HUES6 (cell line): ENCODE measurements around the gene CNDP2.

Source experiments
- H3K27ac ChIP-seq: 2 replicates; pipeline ENCODE4 v1.7.0; 2013; ENCODE audit warnings: low read depth, mild to moderate bottlenecking, low read length, inconsistent platforms
- H3K27me3 ChIP-seq: 2 replicates; pipeline ENCODE4 v1.6.1; 2013; ENCODE audit warnings: low read length; ENCODE audit not compliant: control insufficient read depth, insufficient read depth
- H3K36me3 ChIP-seq: 2 replicates; pipeline ENCODE4 v1.6.1; 2013; ENCODE audit warnings: low read length; ENCODE audit not compliant: control insufficient read depth, insufficient read depth
- H3K4me1 ChIP-seq: 2 replicates; pipeline ENCODE4 v1.6.1; 2013; ENCODE audit warnings: low read length; ENCODE audit not compliant: control insufficient read depth, insufficient read depth
- H3K4me3 ChIP-seq: 2 replicates; pipeline ENCODE4 v1.5.1; 2013; ENCODE audit warnings: low read depth, low read length
- H3K9ac ChIP-seq: one replicate; pipeline ENCODE4 v1.6.1; 2013; ENCODE audit warnings: mild to moderate bottlenecking, low read length
- H3K9me3 ChIP-seq: 2 replicates; pipeline ENCODE4 v1.6.1; 2013; ENCODE audit warnings: low read depth, low read length; ENCODE audit not compliant: control insufficient read depth, insufficient read depth

CNDP2 gene

DNA sequence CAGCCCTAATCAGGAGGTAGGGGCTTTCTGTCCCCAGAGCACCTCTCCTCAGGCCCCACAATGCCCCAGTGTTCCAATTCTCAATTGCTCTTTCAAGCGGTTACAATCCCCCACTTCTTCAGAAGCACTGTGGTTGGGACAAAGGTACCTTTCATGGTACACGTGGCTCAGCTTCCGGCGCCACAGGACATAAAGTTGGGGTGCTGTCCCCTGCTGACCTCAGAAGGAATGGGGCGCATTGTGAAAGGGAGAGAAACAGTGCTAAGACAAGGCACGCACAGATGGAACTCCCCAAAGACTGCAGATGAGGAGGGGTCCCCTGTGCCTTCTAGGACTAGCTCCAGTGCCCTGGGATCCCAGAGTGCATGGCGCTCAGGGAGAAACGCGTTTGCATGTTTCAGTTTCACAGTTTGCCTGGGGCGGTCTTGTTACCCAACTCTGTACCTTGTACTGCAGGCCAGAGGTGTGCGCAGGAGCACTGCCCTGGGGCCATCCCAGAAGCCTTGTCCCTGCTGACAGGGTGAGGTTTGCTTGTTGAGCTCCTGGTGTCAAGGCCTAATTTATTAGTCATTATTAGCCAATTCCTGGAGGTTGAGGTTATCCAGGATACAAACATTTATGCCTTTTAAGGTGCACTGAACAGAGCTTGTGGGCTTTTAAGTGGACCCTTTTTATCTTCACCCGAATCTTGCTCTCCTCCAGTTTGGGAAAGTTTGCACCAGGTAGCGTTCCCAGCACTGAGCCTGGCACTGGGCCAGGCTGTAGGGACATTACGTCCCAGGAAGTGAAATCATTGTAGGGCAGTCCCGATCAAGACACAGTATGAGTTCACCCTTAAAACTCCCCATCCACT is 45.8 kb downstream of the CNDP2 start:
- Histone ChIP-seq H3K36me3 (no peaks in the 10 kb centered on the region), H3K27me3 (no peaks in the 10 kb centered on the region), H3K27ac (no peak overlapping the region), H3K9me3 (peaks cover 10% of the 10 kb centered on the region), H3K9ac (no peak overlapping the region), H3K4me3 (no peak overlapping the region), H3K4me1 (no peaks in the 10 kb centered on the region)

DNA sequence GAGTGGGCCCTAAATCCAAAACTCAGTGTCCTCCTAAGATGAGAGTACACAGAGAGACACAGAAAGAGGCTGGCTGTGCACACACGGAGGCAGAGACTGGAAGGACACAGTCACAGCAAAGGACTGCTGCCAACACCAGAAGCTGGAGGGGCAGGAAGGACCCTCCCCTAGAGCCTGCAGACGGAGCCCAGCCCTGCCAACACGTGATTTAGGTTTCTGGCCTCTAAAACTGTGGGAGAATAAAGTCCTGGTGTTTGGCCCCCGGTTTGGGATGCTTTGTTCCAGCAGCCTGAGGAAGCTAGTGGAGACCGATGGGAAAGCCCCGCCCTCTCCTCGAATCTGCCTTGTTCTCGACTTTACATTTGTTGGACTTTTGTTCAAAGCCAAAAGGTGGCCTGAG is 48.7 kb downstream of the CNDP2 start:
- Histone ChIP-seq H3K36me3 (no peaks in the 10 kb centered on the region), H3K9ac (no peak overlapping the region), H3K4me3 (no peak overlapping the region), H3K27me3 (no peaks in the 10 kb centered on the region), H3K27ac (no peak overlapping the region), H3K4me1 (no peaks in the 10 kb centered on the region), H3K9me3 (peaks cover 36% of the 10 kb centered on the region)

DNA sequence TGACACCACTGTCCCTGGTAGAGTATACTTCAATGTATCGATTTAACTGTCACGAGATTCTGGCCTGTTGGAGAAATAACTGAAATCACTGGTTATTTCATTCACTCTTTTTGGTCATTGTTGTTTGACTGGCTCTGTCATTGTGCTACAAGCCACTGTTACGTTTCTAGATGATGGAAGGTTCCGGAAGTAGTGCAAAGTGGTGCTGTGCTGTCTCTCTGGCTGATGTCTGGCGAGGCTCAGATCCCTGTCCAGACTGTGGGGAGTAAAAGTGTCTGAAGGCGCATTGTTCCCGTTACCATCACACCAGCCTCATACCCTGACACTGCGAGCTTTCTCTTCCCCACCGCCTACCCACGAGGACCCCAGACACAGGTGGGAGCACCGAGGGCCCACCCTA is 49.8 kb downstream of the CNDP2 start:
- H3K9ac ChIP-seq: no peak overlapping the region
- peaks cover 44% of the 10 kb centered on the region for H3K9me3 ChIP-seq
- no peak overlapping the region for H3K4me3 ChIP-seq
- no peaks in the 10 kb centered on the region for H3K36me3 ChIP-seq
- no peaks in the 10 kb centered on the region for H3K27me3 ChIP-seq
- H3K4me1 ChIP-seq: no peaks in the 10 kb centered on the region
- no peak overlapping the region for H3K27ac ChIP-seq

DNA sequence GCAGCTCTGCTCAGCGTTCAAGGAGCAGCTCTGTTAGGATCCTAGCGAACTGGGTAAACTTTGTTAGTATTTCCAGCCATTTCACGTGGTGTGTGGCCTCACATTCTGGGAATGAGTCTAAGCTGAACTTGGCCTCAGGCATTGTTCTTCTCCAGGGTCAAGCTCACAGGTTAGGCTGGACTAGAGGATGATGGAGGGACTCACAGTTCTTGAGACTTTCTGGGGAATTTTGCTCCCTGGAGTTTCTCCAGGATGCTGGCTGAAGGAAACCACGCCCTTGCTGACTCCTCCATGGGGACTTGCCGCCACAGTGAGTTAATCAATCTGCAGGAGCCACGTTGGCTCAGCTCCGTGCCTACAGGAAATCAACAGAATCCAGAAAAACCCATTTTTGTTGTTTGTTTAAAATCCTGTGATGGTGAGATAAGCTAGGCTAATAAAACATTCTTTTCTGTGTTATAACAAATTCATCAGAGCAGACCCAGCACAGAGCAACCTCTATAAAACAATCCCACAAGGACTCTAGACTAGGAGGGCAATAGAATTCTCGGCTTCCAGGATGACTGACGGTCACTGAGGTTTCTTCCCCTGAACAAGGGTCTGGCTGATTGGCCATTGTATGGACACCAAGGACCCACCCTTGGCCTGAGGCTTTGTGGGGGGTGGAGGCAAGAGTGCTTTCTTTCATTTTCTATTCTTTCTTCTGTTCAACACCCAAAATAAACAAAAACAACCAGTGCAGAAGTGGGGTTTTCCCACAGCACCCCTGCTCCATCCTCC is 50.8 kb downstream of the CNDP2 start:
- Histone ChIP-seq H3K4me3 (no peak overlapping the region), H3K27me3 (no peaks in the 10 kb centered on the region), H3K27ac (no peak overlapping the region), H3K9me3 (peaks cover 48% of the 10 kb centered on the region), H3K4me1 (no peaks in the 10 kb centered on the region), H3K9ac (no peak overlapping the region), H3K36me3 (no peaks in the 10 kb centered on the region)

DNA sequence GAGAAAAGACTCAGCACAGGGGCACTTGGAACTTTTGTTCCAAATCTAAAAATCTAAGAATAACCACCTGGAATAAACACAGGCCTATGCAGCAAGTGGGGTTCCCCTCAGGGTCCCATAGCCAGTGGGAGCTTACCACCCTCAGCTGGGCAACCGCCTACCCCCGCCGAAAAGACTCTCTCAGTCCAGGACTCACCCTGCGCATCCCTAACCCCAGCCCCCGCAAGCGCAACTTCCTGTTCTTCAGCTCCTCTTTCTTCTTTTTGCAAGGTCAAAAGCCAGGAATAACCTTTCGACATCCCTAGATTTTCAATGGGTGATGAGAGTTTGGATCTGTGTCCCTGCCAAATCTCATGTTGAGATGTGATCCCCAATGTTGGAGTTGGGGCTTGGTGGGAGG is 51.7 kb downstream of the CNDP2 start:
- no peaks in the 10 kb centered on the region for H3K27me3 ChIP-seq

DNA sequence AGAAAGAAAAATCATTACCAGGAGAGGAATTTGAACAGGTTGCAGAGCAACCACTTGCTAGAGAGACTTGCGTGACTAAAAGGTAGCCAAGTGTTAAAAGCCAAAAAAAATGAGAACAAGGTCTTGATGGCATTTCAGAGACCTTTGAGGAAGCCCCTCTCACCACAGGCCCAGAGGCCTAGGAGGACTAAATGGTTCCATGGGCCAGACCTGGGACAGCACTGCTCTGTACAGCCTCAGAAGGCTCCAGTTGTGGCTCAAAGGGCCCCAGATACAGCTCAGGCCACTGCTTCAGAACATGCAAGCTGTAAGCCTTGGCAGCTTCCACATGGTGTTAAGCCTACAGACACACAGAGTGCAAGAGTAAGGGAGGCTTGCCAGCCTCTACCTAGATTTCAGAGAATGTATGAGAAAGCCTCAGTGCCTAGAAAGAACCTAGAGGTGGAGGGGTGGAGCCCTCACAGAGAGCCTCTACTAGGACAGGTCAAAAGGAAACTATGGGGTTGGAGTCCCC is 53.5 kb downstream of the CNDP2 start:
- H3K27ac ChIP-seq: no peak overlapping the region
- no peak overlapping the region for H3K9ac ChIP-seq
- H3K36me3 ChIP-seq: no peaks in the 10 kb centered on the region
- H3K9me3 ChIP-seq: peaks cover 48% of the 10 kb centered on the region
- H3K4me3 ChIP-seq: no peak overlapping the region
- H3K4me1 ChIP-seq: no peaks in the 10 kb centered on the region
- H3K27me3 ChIP-seq: peaks cover 11% of the 10 kb centered on the region; the same call in 1 of the 2 replicates

More for the DNA sequence above, 51.7 kb downstream of the CNDP2 start:
- Histone ChIP-seq H3K4me1 (no peaks in the 10 kb centered on the region), H3K4me3 (no peak overlapping the region), H3K36me3 (no peaks in the 10 kb centered on the region), H3K9ac (no peak overlapping the region), H3K9me3 (peaks cover 48% of the 10 kb centered on the region), H3K27ac (no peak overlapping the region)

DNA sequence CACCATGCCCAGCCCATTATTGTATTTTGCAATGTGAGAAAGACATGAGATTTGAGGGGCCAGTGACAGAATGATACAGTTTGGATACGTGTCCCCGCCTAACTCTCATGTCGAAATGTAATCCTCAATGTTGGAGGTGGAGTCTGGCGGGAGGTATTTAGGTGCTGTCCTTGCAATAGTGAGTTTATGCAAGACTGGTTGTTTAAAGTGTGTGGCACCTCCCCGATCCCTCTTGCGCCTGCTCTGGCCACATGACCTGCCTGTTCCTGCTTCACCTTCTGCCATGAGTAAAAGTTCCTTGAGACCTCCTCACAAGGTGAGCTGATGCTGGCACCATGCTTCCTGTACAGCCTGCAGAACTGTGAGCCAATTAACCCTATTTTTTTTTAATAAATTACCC is 54.7 kb downstream of the CNDP2 start:
- peaks cover 47% of the 10 kb centered on the region for H3K9me3 ChIP-seq
- no peaks in the 10 kb centered on the region for H3K36me3 ChIP-seq
- no peak overlapping the region for H3K4me3 ChIP-seq
- no peaks in the 10 kb centered on the region for H3K4me1 ChIP-seq
- H3K27ac ChIP-seq: no peak overlapping the region
- H3K27me3 ChIP-seq: peaks cover 15% of the 10 kb centered on the region; the same call in 1 of the 2 replicates
- H3K9ac ChIP-seq: no peak overlapping the region

DNA sequence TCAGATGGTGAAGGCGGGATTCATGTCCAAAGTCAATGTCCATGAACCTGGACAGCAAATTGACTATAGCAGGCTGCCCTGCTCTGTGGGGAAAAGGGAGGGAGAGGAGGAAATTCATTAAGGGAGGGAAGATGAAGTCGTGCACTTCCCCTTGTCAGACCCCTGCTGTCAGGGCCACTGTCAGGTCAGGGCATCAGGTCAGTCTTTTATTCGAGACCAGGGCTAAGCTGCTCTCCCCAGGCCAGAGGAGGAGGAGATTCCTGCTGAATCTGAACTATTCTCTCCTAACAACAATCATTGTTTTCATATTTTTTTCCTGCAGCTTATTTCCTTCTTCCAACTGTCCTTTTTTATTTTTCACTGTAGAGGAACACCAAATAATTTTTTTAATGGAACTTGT is 55.3 kb downstream of the CNDP2 start:
- Histone ChIP-seq H3K27me3 (peaks cover 15% of the 10 kb centered on the region; the same call in 1 of the 2 replicates), H3K36me3 (no peaks in the 10 kb centered on the region), H3K27ac (no peak overlapping the region), H3K9me3 (peaks cover 42% of the 10 kb centered on the region), H3K9ac (no peak overlapping the region), H3K4me3 (no peak overlapping the region), H3K4me1 (no peaks in the 10 kb centered on the region)

DNA sequence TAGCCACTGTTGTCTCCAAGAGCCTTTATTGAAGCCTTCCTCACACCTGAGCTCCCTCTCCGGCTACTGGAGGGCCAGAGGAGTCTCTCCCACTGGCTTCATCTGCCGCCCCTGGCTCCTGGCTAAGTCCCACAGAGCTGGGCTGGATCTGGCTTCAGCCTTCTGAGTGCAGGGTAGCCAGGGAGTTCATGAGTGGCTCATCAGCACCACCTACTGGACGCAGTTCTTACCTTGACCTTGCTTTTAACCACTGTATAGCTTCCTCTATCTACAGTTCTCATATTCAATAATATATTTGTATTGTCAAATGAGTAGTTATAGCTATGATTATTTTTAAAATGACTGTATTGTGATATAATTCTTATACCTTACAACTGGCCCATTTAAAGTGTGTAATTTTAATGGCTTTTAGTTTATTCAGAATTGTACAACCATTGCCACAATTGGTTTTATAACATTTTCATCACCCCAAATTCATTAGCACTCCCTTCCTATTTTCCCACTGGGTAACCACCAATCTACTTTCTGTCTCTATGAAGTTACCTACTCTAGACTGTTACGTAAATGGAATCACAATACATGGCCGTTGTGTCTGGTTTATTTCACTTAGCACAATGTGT is 55.9 kb downstream of the CNDP2 start:
- peaks cover 15% of the 10 kb centered on the region; the same call in 1 of the 2 replicates for H3K27me3 ChIP-seq
- H3K27ac ChIP-seq: no peak overlapping the region
- H3K9ac ChIP-seq: no peak overlapping the region
- H3K36me3 ChIP-seq: no peaks in the 10 kb centered on the region
- H3K4me3 ChIP-seq: no peak overlapping the region
- H3K4me1 ChIP-seq: no peaks in the 10 kb centered on the region
- H3K9me3 ChIP-seq: peaks cover 38% of the 10 kb centered on the region

DNA sequence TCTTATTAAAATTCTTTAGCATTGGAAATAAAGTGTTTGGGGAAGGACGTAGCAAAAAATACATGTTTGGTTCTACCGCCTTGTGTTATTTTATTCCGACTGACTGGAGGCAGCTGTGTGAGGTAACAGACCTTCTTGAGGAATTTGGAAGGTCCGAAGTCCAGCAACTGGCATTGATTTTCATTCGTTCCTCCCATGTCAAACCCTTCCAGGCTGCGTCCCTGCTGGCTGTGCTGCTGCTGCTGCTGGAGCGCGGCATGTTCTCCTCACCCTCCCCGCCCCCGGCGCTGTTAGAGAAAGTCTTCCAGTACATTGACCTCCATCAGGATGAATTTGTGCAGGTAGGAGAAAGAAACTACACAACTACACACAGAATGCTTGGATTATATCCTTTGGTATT is 60.0 kb downstream of the CNDP2 start:
- peaks cover 15% of the 10 kb centered on the region; the same call in 1 of the 2 replicates for H3K27me3 ChIP-seq
- H3K4me3 ChIP-seq: no peak overlapping the region
- no peak overlapping the region for H3K9ac ChIP-seq

More for the DNA sequence above, 60.0 kb downstream of the CNDP2 start:
- H3K36me3 ChIP-seq: no peaks in the 10 kb centered on the region
- H3K4me1 ChIP-seq: no peaks in the 10 kb centered on the region
- H3K9me3 ChIP-seq: 0 out of 2 replicates have a peak, but pooled peaks cover 4% of the 10 kb centered on the region
- no peak overlapping the region for H3K27ac ChIP-seq
